Fibroblast of villous mesenchyme (primary cell): ENCODE results near the gene CATSPERB. TPM values are rescaled to one million over a fixed set of nuclear protein-coding genes. Genes with fewer than 3 reads are reported as not detected.

Experiments
- DNase-seq: peaks from one replicate; pipeline ENCODE4 v3.0.0-alpha.2; 2010; ENCODE audit warnings: low read depth
- H3K4me3 ChIP-seq: 2 replicates; pipeline ENCODE4 v1.5.1; 2011; ENCODE audit warnings: low read depth, mild to moderate bottlenecking, low read length
- total RNA-seq: library from RNA; depleted of rRNA; stranded (reverse); fragments of >200 nt; gene quantifications from 2 replicates; pipeline ENCODE4 v1.2.3, GENCODE V29; 2012
- TF ChIP-seq, protein P1 (sequence below): IDR thresholded peaks from 2 replicates; pipeline ENCODE4 v1.5.1; 2012; ENCODE audit warnings: low read depth, mild to moderate bottlenecking, low read length; ENCODE audit not compliant: insufficient read depth

The CATSPERB gene
- total RNA-seq, 1 donor = under 0.01 TPM

DNA sequence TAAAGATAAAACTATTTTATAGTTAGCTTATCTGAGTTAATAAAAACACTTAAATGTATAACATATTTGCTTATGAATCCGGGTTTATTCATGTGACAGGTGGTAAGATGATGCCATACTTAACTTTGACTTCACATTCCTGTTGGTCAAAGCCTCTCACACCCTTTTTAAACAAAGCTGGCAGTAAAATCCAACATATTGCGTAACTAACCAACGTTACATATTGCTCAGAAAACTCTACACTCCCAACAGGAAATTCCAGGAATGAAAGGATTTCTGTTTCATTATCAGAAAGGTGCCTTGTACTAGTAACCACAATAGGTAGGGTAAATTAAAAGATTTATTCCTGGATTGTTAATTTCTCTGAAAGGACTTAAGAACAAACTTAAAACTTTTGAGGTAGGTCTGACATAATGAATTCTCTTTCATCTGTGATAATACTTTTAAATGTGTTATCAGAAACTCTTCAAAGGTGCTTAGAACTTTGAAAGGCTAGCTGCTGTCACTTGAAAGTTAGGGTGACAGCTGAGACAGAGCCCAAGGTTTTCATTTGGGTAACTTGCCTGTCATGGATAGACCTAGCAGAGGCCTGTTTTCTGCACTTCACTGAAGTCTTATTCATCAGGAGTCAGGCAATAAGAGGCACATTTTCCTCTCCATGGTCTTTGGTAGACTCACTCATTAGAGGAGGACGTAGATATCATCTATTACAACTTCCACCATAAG lies 23.8 kb upstream of the CATSPERB start:
- DNase-seq = peak; percentile 35
- TF ChIP-seq, protein P1, sequence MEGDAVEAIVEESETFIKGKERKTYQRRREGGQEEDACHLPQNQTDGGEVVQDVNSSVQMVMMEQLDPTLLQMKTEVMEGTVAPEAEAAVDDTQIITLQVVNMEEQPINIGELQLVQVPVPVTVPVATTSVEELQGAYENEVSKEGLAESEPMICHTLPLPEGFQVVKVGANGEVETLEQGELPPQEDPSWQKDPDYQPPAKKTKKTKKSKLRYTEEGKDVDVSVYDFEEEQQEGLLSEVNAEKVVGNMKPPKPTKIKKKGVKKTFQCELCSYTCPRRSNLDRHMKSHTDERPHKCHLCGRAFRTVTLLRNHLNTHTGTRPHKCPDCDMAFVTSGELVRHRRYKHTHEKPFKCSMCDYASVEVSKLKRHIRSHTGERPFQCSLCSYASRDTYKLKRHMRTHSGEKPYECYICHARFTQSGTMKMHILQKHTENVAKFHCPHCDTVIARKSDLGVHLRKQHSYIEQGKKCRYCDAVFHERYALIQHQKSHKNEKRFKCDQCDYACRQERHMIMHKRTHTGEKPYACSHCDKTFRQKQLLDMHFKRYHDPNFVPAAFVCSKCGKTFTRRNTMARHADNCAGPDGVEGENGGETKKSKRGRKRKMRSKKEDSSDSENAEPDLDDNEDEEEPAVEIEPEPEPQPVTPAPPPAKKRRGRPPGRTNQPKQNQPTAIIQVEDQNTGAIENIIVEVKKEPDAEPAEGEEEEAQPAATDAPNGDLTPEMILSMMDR = no peak
- H3K4me3 ChIP-seq = no peak overlapping the region

DNA sequence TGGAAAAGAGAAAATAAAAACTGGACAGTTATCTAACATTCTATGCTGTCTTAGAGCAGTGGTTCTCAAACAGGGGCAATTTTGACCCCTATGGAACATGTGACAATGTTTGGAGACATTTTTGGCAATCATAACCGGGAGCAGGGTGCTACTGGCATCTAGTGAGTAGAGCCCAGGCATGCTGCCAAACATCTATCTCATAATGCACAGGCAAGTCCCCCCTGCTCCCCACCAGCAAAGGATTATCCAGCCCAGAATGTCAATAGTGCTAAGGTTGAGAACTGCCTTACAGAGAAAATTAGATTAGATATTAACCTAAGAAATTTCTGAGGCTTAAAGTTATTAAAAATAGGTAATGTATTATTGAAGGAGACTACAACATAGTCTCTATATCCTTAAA lies 22.9 kb upstream of the CATSPERB start:
- no peak for DNase-seq
- TF ChIP-seq, protein P1 = no peak
- no peak overlapping the region for H3K4me3 ChIP-seq

DNA sequence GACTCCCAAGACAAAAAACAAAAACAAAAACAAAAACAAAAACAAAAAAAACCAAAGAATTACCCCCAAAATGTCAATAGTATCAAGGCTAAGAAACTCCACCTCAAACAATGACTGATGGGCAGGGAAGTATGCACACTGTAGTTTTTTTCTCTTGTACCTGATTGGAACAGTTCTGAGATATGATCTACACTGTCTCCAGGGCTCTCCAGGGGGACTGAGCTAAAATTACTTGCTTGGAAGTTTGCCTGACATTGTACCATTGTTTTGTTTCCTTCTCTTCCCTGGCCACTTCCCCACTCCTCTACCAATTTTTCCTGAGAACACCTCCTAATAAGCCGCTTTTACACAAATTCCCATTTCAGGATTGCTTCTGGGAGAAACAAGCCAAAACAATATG lies 22.3 kb upstream of the CATSPERB start:
- TF ChIP-seq, protein P1 = no peak
- DNase-seq = no peak
- H3K4me3 ChIP-seq = no peak overlapping the region

DNA sequence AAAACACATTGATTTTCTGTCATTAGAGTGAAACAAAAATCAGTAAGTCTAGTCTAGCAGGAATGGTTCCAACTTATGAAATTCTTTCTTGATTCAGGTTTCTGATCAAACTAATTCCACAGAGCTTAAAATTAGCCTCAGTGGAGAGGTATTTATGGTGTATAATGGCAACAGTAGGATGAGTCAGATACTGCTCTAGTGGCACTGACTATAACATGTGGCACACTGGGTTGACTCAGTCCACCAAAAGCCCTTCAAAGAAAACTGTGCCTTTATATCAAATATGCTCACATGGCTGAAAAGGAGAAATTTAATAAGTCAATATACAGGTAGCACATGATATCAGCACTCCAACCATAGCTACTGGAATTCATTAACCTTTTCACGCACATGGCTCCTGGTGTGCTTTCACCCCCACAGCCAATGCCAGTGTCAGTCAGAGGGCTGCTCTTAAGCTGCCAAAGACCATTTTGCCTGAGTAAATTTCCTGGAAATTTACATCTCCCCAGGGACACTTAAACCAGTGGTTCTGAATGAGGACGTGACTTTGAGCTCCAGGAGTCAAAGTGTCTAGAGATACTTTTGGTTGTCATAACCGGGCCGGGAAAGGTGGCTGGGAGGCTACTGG lies 21.7 kb upstream of the CATSPERB start:
- H3K4me3 ChIP-seq = no peak overlapping the region
- DNase-seq = no peak
- TF ChIP-seq, protein P1 = no peak

DNA sequence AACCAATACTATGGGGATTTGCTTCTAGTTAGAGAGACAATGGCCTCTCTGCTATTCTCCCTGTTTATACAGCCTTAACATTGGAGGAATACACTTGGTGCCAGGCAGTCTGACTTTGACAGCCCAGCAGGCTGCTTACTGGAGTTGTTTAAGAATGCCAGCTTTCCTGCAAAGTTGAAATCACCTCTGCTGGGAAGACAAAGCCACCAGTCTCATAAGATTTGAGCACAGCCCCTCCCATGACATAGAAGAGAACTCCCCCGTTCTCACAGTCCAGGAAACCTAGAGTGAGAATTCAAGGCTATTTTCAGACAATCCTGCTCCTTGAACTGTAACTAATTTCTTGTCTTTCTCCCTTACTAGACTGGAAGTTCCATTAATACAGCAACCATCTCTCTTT lies 21.1 kb upstream of the CATSPERB start:
- H3K4me3 ChIP-seq = no peak overlapping the region
- DNase-seq = no peak
- TF ChIP-seq, protein P1 = no peak

DNA sequence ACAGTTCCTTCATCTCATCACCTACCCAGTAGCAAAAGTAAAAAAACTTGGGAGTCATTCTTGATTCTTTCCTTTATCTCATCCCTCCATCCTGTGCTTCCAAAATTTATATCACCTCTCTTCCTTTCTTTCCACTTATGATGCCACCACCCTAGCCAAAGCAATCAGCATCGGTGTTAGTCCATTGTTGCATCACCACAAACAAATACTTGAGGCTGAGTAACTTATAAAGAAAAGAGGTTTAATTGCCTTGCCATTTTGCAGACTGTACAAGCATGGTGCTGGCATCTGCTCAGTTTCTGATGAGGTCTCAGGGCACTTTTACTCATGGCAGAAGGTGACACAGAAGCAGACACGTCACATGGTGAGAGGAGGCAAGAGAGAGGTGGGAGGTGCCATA lies 19.8 kb upstream of the CATSPERB start:
- no peak for DNase-seq
- no peak overlapping the region for H3K4me3 ChIP-seq
- TF ChIP-seq, protein P1 = no peak
